Measurements from ENCODE around the gene MYRIP. TPM values are rescaled to one million over a fixed set of nuclear protein-coding genes. Genes with fewer than 3 reads are reported as not detected.

Gene MYRIP
- total and polyA plus RNA-seq, 10 of the 15 experiments (the other 5 are each of a cell fraction or from before 2014, with no cell fraction given), result 0.03 to 0.08 (median 0.04) TPM; not detected in 6

- BruUV-seq (replicated peaks), result no TSS peak
- POLR2A ChIA-PET, result no interaction called here
These were observed 277.8 kb downstream of the MYRIP start for GRCh38 chr3:40086890-40087883.

More at GRCh38 chr3:40086890-40087883, 277.8 kb downstream of the MYRIP start:
- H4K20me1 ChIP-seq (ENCODE audit: control insufficient read depth, insufficient read depth), result no peaks in the 10 kb centered on the region
- no peak overlapping the region for H3K4me3 ChIP-seq
- no peaks in the 10 kb centered on the region for H3K79me2 ChIP-seq (ENCODE audit: control insufficient read depth, insufficient read depth, low read length)
- no peaks in the 10 kb centered on the region for H3K9me3 ChIP-seq (replicated peaks; ENCODE audit: control insufficient read depth, insufficient read depth, low read length)
- H3K27me3 ChIP-seq (replicated peaks in 1 of 2; ENCODE audit: control insufficient read depth in 2 of 2, insufficient read depth in 2 of 2, low read length in 1 of 2), result no peaks in the 10 kb centered on the region
- H3K27ac ChIP-seq (ENCODE audit: control insufficient read depth, insufficient read depth), result no peak overlapping the region
- CTCF ChIA-PET, result no interaction called here
- intact Hi-C loops (cut with micrococcal nuclease; ENCODE audit: unreplicated experiment), result no loop called here
- no peak overlapping the region for H3K9ac ChIP-seq (ENCODE audit: control insufficient read depth, insufficient read depth, low read length)
- H2AFZ ChIP-seq (ENCODE audit: control insufficient read depth, low read depth, low read length), result no peak overlapping the region
- DNase-seq (ENCODE audit: low read depth, low spot score) (no peak), FAIRE-seq (no peak), ATAC-seq (no peak)
- H3K36me3 ChIP-seq (ENCODE audit: control insufficient read depth in 2 of 2, insufficient read depth in 2 of 2, low read length in 1 of 2), result no peaks in the 10 kb centered on the region
- 22% methylated on average over 7 of the region's 7 CpGs for WGBS (ENCODE audit: insufficient coverage, insufficient replicate concordance, low lambda C conversion rate, missing lambda C conversion rate)
- in situ Hi-C loops (cut with MboI), result no loop called here
- no peak overlapping the region for H3K4me2 ChIP-seq (ENCODE audit: control insufficient read depth, insufficient read depth)
- TF ChIP-seq KAT2A (conservative IDR thresholded peaks at IDR 0.05; ENCODE audit: control insufficient read depth, low read depth, low read length), result no peak
- TF ChIP-seq SUPT20H (IDR thresholded peaks at IDR 0.05; ENCODE audit: borderline replicate concordance, control insufficient read depth, low read depth, low read length), result no peak
- TF ChIP-seq NFYB (IDR thresholded peaks at IDR 0.05; ENCODE audit: insufficient read depth, low read depth, low read length), result no peak
- TF ChIP-seq CHD4 (IDR thresholded peaks at IDR 0.05), result no peak
- TF ChIP-seq, protein P1, sequence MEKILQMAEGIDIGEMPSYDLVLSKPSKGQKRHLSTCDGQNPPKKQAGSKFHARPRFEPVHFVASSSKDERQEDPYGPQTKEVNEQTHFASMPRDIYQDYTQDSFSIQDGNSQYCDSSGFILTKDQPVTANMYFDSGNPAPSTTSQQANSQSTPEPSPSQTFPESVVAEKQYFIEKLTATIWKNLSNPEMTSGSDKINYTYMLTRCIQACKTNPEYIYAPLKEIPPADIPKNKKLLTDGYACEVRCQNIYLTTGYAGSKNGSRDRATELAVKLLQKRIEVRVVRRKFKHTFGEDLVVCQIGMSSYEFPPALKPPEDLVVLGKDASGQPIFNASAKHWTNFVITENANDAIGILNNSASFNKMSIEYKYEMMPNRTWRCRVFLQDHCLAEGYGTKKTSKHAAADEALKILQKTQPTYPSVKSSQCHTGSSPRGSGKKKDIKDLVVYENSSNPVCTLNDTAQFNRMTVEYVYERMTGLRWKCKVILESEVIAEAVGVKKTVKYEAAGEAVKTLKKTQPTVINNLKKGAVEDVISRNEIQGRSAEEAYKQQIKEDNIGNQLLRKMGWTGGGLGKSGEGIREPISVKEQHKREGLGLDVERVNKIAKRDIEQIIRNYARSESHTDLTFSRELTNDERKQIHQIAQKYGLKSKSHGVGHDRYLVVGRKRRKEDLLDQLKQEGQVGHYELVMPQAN (conservative IDR thresholded peaks at IDR 0.05), result no peak
- TF ChIP-seq SMAD1 (IDR thresholded peaks at IDR 0.05; ENCODE audit: low read depth, partially characterized antibody), result no peak
- H3K4me1 ChIP-seq (ENCODE audit: control insufficient read depth, insufficient read depth, low read length), result no peaks in the 10 kb centered on the region
- RAD21 ChIA-PET (ENCODE audit: unreplicated experiment), result no interaction called here
- SMC1A ChIA-PET (ENCODE audit: uncharacterized antibody, unreplicated experiment), result no interaction called here

Data from GM12878 (cell line).